ENCODE measurements around the gene OS9. TPM values are rescaled to one million over a fixed set of nuclear protein-coding genes. Genes with fewer than 3 reads are reported as not detected.
A peak's percentile ranks its signal among the peaks of the same experiment; 100 is the strongest.

OS9 gene
- total and polyA plus RNA-seq, 4 donors = 139 to 253 (median 230) TPM

- Histone ChIP-seq H3K4me1 (ENCODE audit: control insufficient read depth in 1 of 2, insufficient read depth in 2 of 2, low read length in 2 of 2) (no peaks in the 10 kb centered on the region), H3K27me3 (ENCODE audit: control insufficient read depth in 1 of 2, insufficient read depth in 2 of 2, low read length in 1 of 2) (no peaks in the 10 kb centered on the region), H3K36me3 (ENCODE audit: control insufficient read depth in 1 of 2, insufficient read depth in 2 of 2, low read length in 1 of 2) (no peaks in the 10 kb centered on the region), H3K27ac (ENCODE audit: low read depth in 1 of 2, low read length in 2 of 2) (peak overlapping the region in 1 of 2 donors; percentile 34), H3K4me3 (ENCODE audit: low read length in 2 of 2) (no peak overlapping the region), H3K9me3 (ENCODE audit: control insufficient read depth, low read length) (no peaks in the 10 kb centered on the region)
- no peak for ATAC-seq (ENCODE audit: low FRiP score)
- no peak for DNase-seq
- WGBS, 2 donors = 71 to 83% methylated on average over 4 of the region's 4 CpGs
- intact Hi-C loops (cut with DNase I) = no loop called here
Observed at GRCh38 chr12:57770734-57771133, 76.8 kb downstream of the OS9 start.

Small RNAs within 50 kb of the gene (microRNA-seq; reads per million reads assigned to microRNA genes)
- gene MIR6759 = 0 reads per million in 2 donors

Other genes with a start within 250 kb of the OS9 start
- not detected for gene INHBE, start 238.8 kb upstream of the OS9 start, total RNA-seq
- not detected for gene INHBE, start 238.8 kb upstream of the OS9 start, polyA plus RNA-seq
- 10 to 100 TPM in 1 of 2 donors, 1 to 10 TPM in 1; 2.4 to 15.5 TPM for gene GLI1, start 234.3 kb upstream of the OS9 start, total RNA-seq
- gene GLI1, start 234.3 kb upstream of the OS9 start, polyA plus RNA-seq = 1 to 10 TPM in 1 of 2 donors, under 1 TPM in 1; 0.25 to 2.1 TPM
- 10 to 100 TPM; 16.2 to 38.8 TPM for gene ARHGAP9, start 214.3 kb upstream of the OS9 start, total RNA-seq
- gene ARHGAP9, start 214.3 kb upstream of the OS9 start, polyA plus RNA-seq = 10 to 100 TPM in 1 of 2 donors, 1 to 10 TPM in 1; 5.5 to 21.2 TPM
- 100 to 1,000 TPM; 117 to 136 TPM for gene MARS1, start 206.1 kb upstream of the OS9 start, total RNA-seq
- 10 to 100 TPM; 34.9 to 95.8 TPM for gene MARS1, start 206.1 kb upstream of the OS9 start, polyA plus RNA-seq
- gene DDIT3, start 173.6 kb upstream of the OS9 start, total RNA-seq = 10 to 100 TPM; 24.8 to 29.0 TPM
- gene DDIT3, start 173.6 kb upstream of the OS9 start, polyA plus RNA-seq = 10 to 100 TPM; 38.7 to 49.6 TPM
- gene MBD6, start 171.3 kb upstream of the OS9 start, total RNA-seq = 10 to 100 TPM; 65.0 to 77.4 TPM
- gene MBD6, start 171.3 kb upstream of the OS9 start, polyA plus RNA-seq = 10 to 100 TPM in 1 of 2 donors, 1 to 10 TPM in 1; 7.5 to 73.4 TPM
- 100 to 1,000 TPM; 122 to 128 TPM for gene DCTN2, start 146.9 kb upstream of the OS9 start, total RNA-seq
- 100 to 1,000 TPM; 138 to 159 TPM for gene DCTN2, start 146.9 kb upstream of the OS9 start, polyA plus RNA-seq
- 1 to 10 TPM; 1.3 to 3.5 TPM for gene KIF5A, start 144.1 kb upstream of the OS9 start, total RNA-seq
- gene KIF5A, start 144.1 kb upstream of the OS9 start, polyA plus RNA-seq = under 1 TPM; 0.75 to 0.92 TPM
- 10 to 100 TPM; 25.1 to 28.4 TPM for gene PIP4K2C, start 102.9 kb upstream of the OS9 start, total RNA-seq
- 10 to 100 TPM; 14.5 to 27.0 TPM for gene PIP4K2C, start 102.9 kb upstream of the OS9 start, polyA plus RNA-seq
- gene DTX3, start 89.3 kb upstream of the OS9 start, total RNA-seq = 10 to 100 TPM; 47.2 to 47.4 TPM
- 100 to 1,000 TPM in 1 of 2 donors, 10 to 100 TPM in 1; 14.0 to 123 TPM for gene DTX3, start 89.3 kb upstream of the OS9 start, polyA plus RNA-seq
- gene ARHGEF25, start 82.7 kb upstream of the OS9 start, total RNA-seq = 10 to 100 TPM; 72.0 to 73.0 TPM
- gene ARHGEF25, start 82.7 kb upstream of the OS9 start, polyA plus RNA-seq = 100 to 1,000 TPM in 1 of 2 donors, 10 to 100 TPM in 1; 65.6 to 253 TPM
- 1 to 10 TPM; 5.9 to 6.5 TPM for gene B4GALNT1, start 60.9 kb upstream of the OS9 start, total RNA-seq
- 1 to 10 TPM; 1.0 to 2.9 TPM for gene B4GALNT1, start 60.9 kb upstream of the OS9 start, polyA plus RNA-seq
- gene AGAP2, start 44.6 kb downstream of the OS9 start, total RNA-seq = 1 to 10 TPM; 2.6 to 3.6 TPM
- under 1 TPM; 0.18 to 0.88 TPM for gene AGAP2, start 44.6 kb downstream of the OS9 start, polyA plus RNA-seq
- 10 to 100 TPM; 31.4 to 37.6 TPM for gene TSPAN31, start 50.9 kb downstream of the OS9 start, total RNA-seq
- gene TSPAN31, start 50.9 kb downstream of the OS9 start, polyA plus RNA-seq = 10 to 100 TPM; 27.4 to 40.6 TPM
- 10 to 100 TPM; 54.6 to 55.0 TPM for gene CDK4, start 58.2 kb downstream of the OS9 start, total RNA-seq
- 10 to 100 TPM; 44.7 to 60.4 TPM for gene CDK4, start 58.2 kb downstream of the OS9 start, polyA plus RNA-seq
- 10 to 100 TPM; 10.8 to 17.1 TPM for gene MARCHF9, start 61.0 kb downstream of the OS9 start, total RNA-seq
- gene MARCHF9, start 61.0 kb downstream of the OS9 start, polyA plus RNA-seq = 10 to 100 TPM in 1 of 2 donors, 1 to 10 TPM in 1; 4.8 to 29.9 TPM
- 1 to 10 TPM in 1 of 2 donors, under 1 TPM in 1; 0.94 to 1.5 TPM for gene CYP27B1, start 72.9 kb downstream of the OS9 start, total RNA-seq
- gene CYP27B1, start 72.9 kb downstream of the OS9 start, polyA plus RNA-seq = under 1 TPM in 1 of 2 donors, not detected in 1; 0.28 TPM
- 10 to 100 TPM; 15.4 to 16.2 TPM for gene METTL1, start 78.0 kb downstream of the OS9 start, total RNA-seq
- 10 to 100 TPM in 1 of 2 donors, 1 to 10 TPM in 1; 9.5 to 16.1 TPM for gene METTL1, start 78.0 kb downstream of the OS9 start, polyA plus RNA-seq
- 10 to 100 TPM in 1 of 2 donors, 1 to 10 TPM in 1; 8.4 to 10.9 TPM for gene EEF1AKMT3, start 78.5 kb downstream of the OS9 start, total RNA-seq
- 1 to 10 TPM; 4.5 to 6.7 TPM for gene EEF1AKMT3, start 78.5 kb downstream of the OS9 start, polyA plus RNA-seq
- 10 to 100 TPM; 15.0 to 17.2 TPM for gene TSFM, start 88.7 kb downstream of the OS9 start, total RNA-seq
- 10 to 100 TPM; 21.4 to 22.9 TPM for gene TSFM, start 88.7 kb downstream of the OS9 start, polyA plus RNA-seq
- gene AVIL, start 124.6 kb downstream of the OS9 start, total RNA-seq = 10 to 100 TPM; 11.5 to 26.8 TPM
- 1 to 10 TPM; 5.5 to 7.2 TPM for gene AVIL, start 124.6 kb downstream of the OS9 start, polyA plus RNA-seq
- 100 to 1,000 TPM; 187 to 252 TPM for gene CTDSP2, start 152.6 kb downstream of the OS9 start, total RNA-seq
- 10 to 100 TPM; 51.2 to 91.7 TPM for gene CTDSP2, start 152.6 kb downstream of the OS9 start, polyA plus RNA-seq
- 1 to 10 TPM; 3.9 to 5.4 TPM for gene ATP23, start 247.4 kb downstream of the OS9 start, total RNA-seq
- gene ATP23, start 247.4 kb downstream of the OS9 start, polyA plus RNA-seq = 10 to 100 TPM in 1 of 2 donors, 1 to 10 TPM in 1; 3.4 to 19.3 TPM

Data from aorta (tissue), 5 donors.